ENCODE data around the gene LRIG1.

DNA sequence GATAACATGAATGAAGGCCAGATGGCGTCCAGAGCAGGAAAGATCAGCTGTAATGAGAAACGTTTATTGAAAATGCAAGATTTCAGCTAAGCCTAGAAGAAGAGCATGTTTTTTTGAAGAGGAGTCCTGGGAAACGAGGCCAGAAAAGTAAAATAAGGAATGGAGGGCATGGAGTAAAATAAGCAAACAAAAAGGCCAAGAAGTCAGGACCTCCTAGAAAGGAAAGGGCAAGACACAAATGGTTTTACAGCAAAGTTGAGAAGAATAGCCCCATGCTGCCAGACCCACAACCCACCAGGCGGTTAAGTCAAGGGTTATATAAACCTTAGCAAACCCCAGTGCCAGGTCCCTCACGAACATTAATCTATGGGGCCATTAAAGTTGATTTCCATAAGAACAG is 30.5 kb downstream of the LRIG1 start:
- TF ChIP-seq, protein P1, sequence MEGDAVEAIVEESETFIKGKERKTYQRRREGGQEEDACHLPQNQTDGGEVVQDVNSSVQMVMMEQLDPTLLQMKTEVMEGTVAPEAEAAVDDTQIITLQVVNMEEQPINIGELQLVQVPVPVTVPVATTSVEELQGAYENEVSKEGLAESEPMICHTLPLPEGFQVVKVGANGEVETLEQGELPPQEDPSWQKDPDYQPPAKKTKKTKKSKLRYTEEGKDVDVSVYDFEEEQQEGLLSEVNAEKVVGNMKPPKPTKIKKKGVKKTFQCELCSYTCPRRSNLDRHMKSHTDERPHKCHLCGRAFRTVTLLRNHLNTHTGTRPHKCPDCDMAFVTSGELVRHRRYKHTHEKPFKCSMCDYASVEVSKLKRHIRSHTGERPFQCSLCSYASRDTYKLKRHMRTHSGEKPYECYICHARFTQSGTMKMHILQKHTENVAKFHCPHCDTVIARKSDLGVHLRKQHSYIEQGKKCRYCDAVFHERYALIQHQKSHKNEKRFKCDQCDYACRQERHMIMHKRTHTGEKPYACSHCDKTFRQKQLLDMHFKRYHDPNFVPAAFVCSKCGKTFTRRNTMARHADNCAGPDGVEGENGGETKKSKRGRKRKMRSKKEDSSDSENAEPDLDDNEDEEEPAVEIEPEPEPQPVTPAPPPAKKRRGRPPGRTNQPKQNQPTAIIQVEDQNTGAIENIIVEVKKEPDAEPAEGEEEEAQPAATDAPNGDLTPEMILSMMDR (IDR thresholded peaks at IDR 0.05; ENCODE audit: low read length), result no peak
- TF ChIP-seq EZH2phosphoT487 (IDR thresholded peaks at IDR 0.05; ENCODE audit: low read length), result no peak

Measured in MM.1S (cell line).